Measurements from ENCODE around the gene PIK3R1.

- TF ChIP-seq CTCF (IDR thresholded peaks at IDR 0.05; ENCODE audit: low read depth, low read length, poor library complexity, severe bottlenecking) (no peak), EZH2phosphoT487 (IDR thresholded peaks at IDR 0.05; ENCODE audit: borderline replicate concordance, low read length) (no peak)
These were observed 12.1 kb downstream of the PIK3R1 start for GRCh38 chr5:68227532-68228160.
